Measurements from ENCODE around the gene APOBEC3C. TPM values are rescaled to one million over a fixed set of nuclear protein-coding genes. Genes with fewer than 3 reads are reported as not detected.
A peak's percentile ranks its signal among the peaks of the same experiment; 100 is the strongest.
"Not testable (repeated sequence)": the region's sequence is repeated elsewhere in the genome, so short reads cannot be mapped to it uniquely, and the experiment has no call there.

Gene APOBEC3C
- total RNA-seq, 1 donor from 2014 or later, result 34.7 TPM

- no peak for TF ChIP-seq CTCF (IDR thresholded peaks at IDR 0.05; ENCODE audit: unreplicated experiment)
- H3K36me3 Mint-ChIP-seq, result no peaks in the 10 kb centered on the region
- no peak overlapping the region for H3K27ac Mint-ChIP-seq
- no peak for DNase-seq (ENCODE audit: low spot score in 2 of 2, unreplicated experiment in 2 of 2)
- peaks cover 18% of the 10 kb centered on the region for H3K27me3 Mint-ChIP-seq (ENCODE audit: low read depth)
- H3K4me3 Mint-ChIP-seq, result no peak overlapping the region
- no peaks in the 10 kb centered on the region for H3K4me1 Mint-ChIP-seq
- no peaks in the 10 kb centered on the region for H3K9me3 Mint-ChIP-seq
Measured at GRCh38 chr22:38971791-38972190, 42.3 kb upstream of the APOBEC3C start.

GRCh38 chr22:38972558-38972957 is 41.5 kb upstream of the APOBEC3C start:
- no peak for TF ChIP-seq CTCF (IDR thresholded peaks at IDR 0.05; ENCODE audit: unreplicated experiment)

GRCh38 chr22:38973289-38974169 is 40.5 kb upstream of the APOBEC3C start:
- DNase-seq (ENCODE audit: low spot score in 2 of 2, unreplicated experiment in 2 of 2), result no peak
- no peaks in the 10 kb centered on the region for H3K36me3 Mint-ChIP-seq
- peaks cover 16% of the 10 kb centered on the region for H3K27me3 Mint-ChIP-seq (ENCODE audit: low read depth)
- H3K27ac Mint-ChIP-seq, result no peak overlapping the region
- H3K4me1 Mint-ChIP-seq, result no peaks in the 10 kb centered on the region
- peak; percentile 81 for TF ChIP-seq CTCF (IDR thresholded peaks at IDR 0.05; ENCODE audit: unreplicated experiment)
- no peak overlapping the region for H3K4me3 Mint-ChIP-seq
- no peaks in the 10 kb centered on the region for H3K9me3 Mint-ChIP-seq

More at GRCh38 chr22:38972558-38972957, 41.5 kb upstream of the APOBEC3C start:
- no peaks in the 10 kb centered on the region for H3K9me3 Mint-ChIP-seq
- no peak overlapping the region for H3K27ac Mint-ChIP-seq
- DNase-seq (ENCODE audit: low spot score in 2 of 2, unreplicated experiment in 2 of 2), result no peak
- H3K36me3 Mint-ChIP-seq, result no peaks in the 10 kb centered on the region
- H3K27me3 Mint-ChIP-seq (ENCODE audit: low read depth), result peaks cover 16% of the 10 kb centered on the region
- H3K4me1 Mint-ChIP-seq, result no peaks in the 10 kb centered on the region
- H3K4me3 Mint-ChIP-seq, result no peak overlapping the region

- Mint-ChIP-seq H3K9me3 (no peaks in the 10 kb centered on the region), H3K36me3 (no peaks in the 10 kb centered on the region), H3K27ac (no peak overlapping the region), H3K4me3 (no peak overlapping the region), H3K27me3 (ENCODE audit: low read depth) (peaks cover 14% of the 10 kb centered on the region), H3K4me1 (no peaks in the 10 kb centered on the region)
- TF ChIP-seq CTCF (IDR thresholded peaks at IDR 0.05; ENCODE audit: unreplicated experiment), result no peak
- DNase-seq (ENCODE audit: low spot score in 2 of 2, unreplicated experiment in 2 of 2), result no peak
Measured at GRCh38 chr22:38974170-38974825, 39.8 kb upstream of the APOBEC3C start.

- H3K27ac Mint-ChIP-seq, result no peak overlapping the region
- H3K4me1 Mint-ChIP-seq, result no peaks in the 10 kb centered on the region
- no peak for DNase-seq (ENCODE audit: low spot score in 2 of 2, unreplicated experiment in 2 of 2)
- H3K36me3 Mint-ChIP-seq, result no peaks in the 10 kb centered on the region
- no peaks in the 10 kb centered on the region for H3K9me3 Mint-ChIP-seq
- no peak for TF ChIP-seq CTCF (IDR thresholded peaks at IDR 0.05; ENCODE audit: unreplicated experiment)
- peaks cover 14% of the 10 kb centered on the region for H3K27me3 Mint-ChIP-seq (ENCODE audit: low read depth)
- no peak overlapping the region for H3K4me3 Mint-ChIP-seq
Measured at GRCh38 chr22:38974826-38975175, 39.3 kb upstream of the APOBEC3C start.

- H3K27me3 Mint-ChIP-seq (ENCODE audit: low read depth); H3K9me3 Mint-ChIP-seq; H3K36me3 Mint-ChIP-seq; H3K4me3 Mint-ChIP-seq; H3K27ac Mint-ChIP-seq; DNase-seq (ENCODE audit: low spot score in 2 of 2, unreplicated experiment in 2 of 2): not testable (repeated sequence)
- H3K4me1 Mint-ChIP-seq, result peaks cover 11% of the 10 kb centered on the region
Measured at GRCh38 chr22:38977289-38977688, 36.8 kb upstream of the APOBEC3C start.

GRCh38 chr22:38980587-38980986 is 33.5 kb upstream of the APOBEC3C start:
- H3K4me1 Mint-ChIP-seq, result peaks cover 13% of the 10 kb centered on the region
- H3K9me3 Mint-ChIP-seq; H3K4me3 Mint-ChIP-seq; H3K27ac Mint-ChIP-seq; DNase-seq (ENCODE audit: low spot score in 2 of 2, unreplicated experiment in 2 of 2); H3K27me3 Mint-ChIP-seq (ENCODE audit: low read depth); H3K36me3 Mint-ChIP-seq: not testable (repeated sequence)
